ENCODE results near the gene KRTAP5-5. TPM values are rescaled to one million over a fixed set of nuclear protein-coding genes. Genes with fewer than 3 reads are reported as not detected.

Gene KRTAP5-5
- total and polyA plus RNA-seq, 2 of the 13 experiments (the other 11 are each of a cell fraction or from before 2014, with no cell fraction given), result not detected

- TF ChIP-seq UBTF (CRISPR knock-in tag; IDR thresholded peaks at IDR 0.05) (peak; percentile 73), HNF1B (CRISPR knock-in tag; IDR thresholded peaks at IDR 0.05) (peak; percentile 77; the same call in 1 of the 2 replicates), CREB3 (CRISPR knock-in tag; IDR thresholded peaks at IDR 0.05) (no peak), ZNF274 (CRISPR knock-in tag; IDR thresholded peaks at IDR 0.05) (peak; percentile 27; the same call in 1 of the 2 replicates), SATB2 (CRISPR knock-in tag; IDR thresholded peaks at IDR 0.05) (no peak), ZNF232 (CRISPR knock-in tag; IDR thresholded peaks at IDR 0.05; ENCODE audit: borderline replicate concordance) (0 out of 2 replicates have a peak, but pooled peaks have one; percentile 62), CEBPZ (IDR thresholded peaks at IDR 0.05; ENCODE audit: low read length) (no peak), ZNF460 (CRISPR knock-in tag; IDR thresholded peaks at IDR 0.05; ENCODE audit: borderline replicate concordance) (no peak), BRD4 (CRISPR knock-in tag; IDR thresholded peaks at IDR 0.05) (peak; percentile 79; the same call in 1 of the 2 replicates)
- TF ChIP-seq, protein P1, sequence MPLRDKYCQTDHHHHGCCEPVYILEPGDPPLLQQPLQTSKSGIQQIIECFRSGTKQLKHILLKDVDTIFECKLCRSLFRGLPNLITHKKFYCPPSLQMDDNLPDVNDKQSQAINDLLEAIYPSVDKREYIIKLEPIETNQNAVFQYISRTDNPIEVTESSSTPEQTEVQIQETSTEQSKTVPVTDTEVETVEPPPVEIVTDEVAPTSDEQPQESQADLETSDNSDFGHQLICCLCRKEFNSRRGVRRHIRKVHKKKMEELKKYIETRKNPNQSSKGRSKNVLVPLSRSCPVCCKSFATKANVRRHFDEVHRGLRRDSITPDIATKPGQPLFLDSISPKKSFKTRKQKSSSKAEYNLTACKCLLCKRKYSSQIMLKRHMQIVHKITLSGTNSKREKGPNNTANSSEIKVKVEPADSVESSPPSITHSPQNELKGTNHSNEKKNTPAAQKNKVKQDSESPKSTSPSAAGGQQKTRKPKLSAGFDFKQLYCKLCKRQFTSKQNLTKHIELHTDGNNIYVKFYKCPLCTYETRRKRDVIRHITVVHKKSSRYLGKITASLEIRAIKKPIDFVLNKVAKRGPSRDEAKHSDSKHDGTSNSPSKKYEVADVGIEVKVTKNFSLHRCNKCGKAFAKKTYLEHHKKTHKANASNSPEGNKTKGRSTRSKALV (CRISPR knock-in tag; IDR thresholded peaks at IDR 0.05), result no peak
- TF ChIP-seq, protein P2, sequence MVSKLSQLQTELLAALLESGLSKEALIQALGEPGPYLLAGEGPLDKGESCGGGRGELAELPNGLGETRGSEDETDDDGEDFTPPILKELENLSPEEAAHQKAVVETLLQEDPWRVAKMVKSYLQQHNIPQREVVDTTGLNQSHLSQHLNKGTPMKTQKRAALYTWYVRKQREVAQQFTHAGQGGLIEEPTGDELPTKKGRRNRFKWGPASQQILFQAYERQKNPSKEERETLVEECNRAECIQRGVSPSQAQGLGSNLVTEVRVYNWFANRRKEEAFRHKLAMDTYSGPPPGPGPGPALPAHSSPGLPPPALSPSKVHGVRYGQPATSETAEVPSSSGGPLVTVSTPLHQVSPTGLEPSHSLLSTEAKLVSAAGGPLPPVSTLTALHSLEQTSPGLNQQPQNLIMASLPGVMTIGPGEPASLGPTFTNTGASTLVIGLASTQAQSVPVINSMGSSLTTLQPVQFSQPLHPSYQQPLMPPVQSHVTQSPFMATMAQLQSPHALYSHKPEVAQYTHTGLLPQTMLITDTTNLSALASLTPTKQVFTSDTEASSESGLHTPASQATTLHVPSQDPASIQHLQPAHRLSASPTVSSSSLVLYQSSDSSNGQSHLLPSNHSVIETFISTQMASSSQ (IDR thresholded peaks at IDR 0.05; ENCODE audit: low read depth), result no peak
- TF ChIP-seq, protein P2 (CRISPR knock-in tag; IDR thresholded peaks at IDR 0.05; ENCODE audit: borderline replicate concordance), result peak; percentile 29; the same call in 1 of the 2 replicates
Measured at GRCh38 chr11:1652771-1653540, 23.4 kb downstream of the KRTAP5-5 start (continued).
